GM13976 (cell line): ENCODE data around the gene MRPL4.

Experiments
- DNase-seq: peaks from one replicate; pipeline ENCODE4 v3.0.0; 2012; ENCODE audit warnings: low spot score
- CTCF ChIP-seq: IDR thresholded peaks from 2 replicates; pipeline ENCODE4 v1.5.1; 2012; ENCODE audit warnings: borderline replicate concordance, mild to moderate bottlenecking; ENCODE audit not compliant: insufficient read depth; ENCODE audit errors: extremely low read depth, missing control alignments, control extremely low read depth
- in situ Hi-C: fragments of 300-500 bp; cut with MboI; formaldehyde crosslinking; loops from one replicate; pipeline ENCODE4 v1.12.0; 2022; ENCODE audit warnings: low sequenced_read_pairs, mixed read lengths, inconsistent platforms; ENCODE audit not compliant: unreplicated experiment

The MRPL4 gene

GRCh38 chr19:10222201-10222890, 29.7 kb upstream of the MRPL4 start:
- no peak for TF ChIP-seq CTCF
- no peak for DNase-seq
- in situ Hi-C loops = no loop called here

GRCh38 chr19:10223488-10224213, 28.4 kb upstream of the MRPL4 start:
- no peak for TF ChIP-seq CTCF
- in situ Hi-C loops = no loop called here

GRCh38 chr19:10224337-10224736, 27.7 kb upstream of the MRPL4 start:
- TF ChIP-seq CTCF = no peak
- DNase-seq = no peak
- in situ Hi-C loops = no loop called here

More at GRCh38 chr19:10223488-10224213, 28.4 kb upstream of the MRPL4 start:
- DNase-seq = no peak

GRCh38 chr19:10226021-10226375, 26.0 kb upstream of the MRPL4 start:
- TF ChIP-seq CTCF = no peak
- in situ Hi-C loops = loop anchor here (25.0 kb wide), 1 partner anchor 289 kb away; the partner anchor contains the start of gene OLFM2

GRCh38 chr19:10226376-10227025, 25.5 kb upstream of the MRPL4 start:
- no peak for TF ChIP-seq CTCF
- DNase-seq = no peak
- in situ Hi-C loops = loop anchor here (25.0 kb wide), 1 partner anchor 289 kb away; the partner anchor contains the start of gene OLFM2

More at GRCh38 chr19:10226021-10226375, 26.0 kb upstream of the MRPL4 start:
- DNase-seq = no peak
